Activated CD4-positive, alpha-beta T cell treated with anti-CD3 and anti-CD28 coated beads, Interleukin-2, Interleukin-4, amounts not matched to agents 100 ng/mL and 50 ng/mL, durations not matched to agents 16 hours and 8 hours (primary cell): ENCODE measurements around the gene TFAP2B.

Experiments used
- DNase-seq: peaks from one replicate; pipeline ENCODE4 v3.0.0-alpha.2; 2020; ENCODE audit warnings: low spot score

TFAP2B gene

GRCh38 chr6:50818673-50819072 lies at the start of gene TFAP2B:
TSS of gene TFAP2B (plus strand) at chr6:50818871. CDS start at chr6:50818892, 21 bp downstream.
- DNase-seq, result no peak

GRCh38 chr6:50778696-50779095 lies 40.0 kb upstream of the TFAP2B start:
- no peak for DNase-seq

GRCh38 chr6:50780382-50780781 lies 38.3 kb upstream of the TFAP2B start:
- DNase-seq, result no peak

- DNase-seq, result no peak
Observed at GRCh38 chr6:50785921-50786320, 32.8 kb upstream of the TFAP2B start.

GRCh38 chr6:50791900-50792508 lies 26.7 kb upstream of the TFAP2B start:
- DNase-seq, result peak; percentile 50

- no peak for DNase-seq
Observed at GRCh38 chr6:50792771-50793170, 25.9 kb upstream of the TFAP2B start.

GRCh38 chr6:50795574-50795973 lies 23.1 kb upstream of the TFAP2B start:
- no peak for DNase-seq

GRCh38 chr6:50804283-50804682 lies 14.4 kb upstream of the TFAP2B start:
- no peak for DNase-seq

GRCh38 chr6:50807035-50807434 lies 11.6 kb upstream of the TFAP2B start:
- DNase-seq, result no peak

- DNase-seq, result no peak
Observed at GRCh38 chr6:50815436-50816114, 3.1 kb upstream of the TFAP2B start.

- peak; percentile 73 for DNase-seq
Observed at GRCh38 chr6:50816115-50816675, 2.5 kb upstream of the TFAP2B start.

GRCh38 chr6:50816947-50817645 lies 1.6 kb upstream of the TFAP2B start:
- DNase-seq, result no peak

- DNase-seq, result no peak
Observed at GRCh38 chr6:50817646-50817950, 1.1 kb upstream of the TFAP2B start.

- no peak for DNase-seq
Observed at GRCh38 chr6:50818020-50818419, 651 bp upstream of the TFAP2B start.

GRCh38 chr6:50819466-50819903 lies 814 bp downstream of the TFAP2B start:
- DNase-seq, result no peak

- no peak for DNase-seq
Observed at GRCh38 chr6:50819904-50820868, 1.5 kb downstream of the TFAP2B start.

- DNase-seq, result no peak
Observed at GRCh38 chr6:50820869-50821264, 2.2 kb downstream of the TFAP2B start.

- no peak for DNase-seq
Observed at GRCh38 chr6:50821441-50822077, 2.9 kb downstream of the TFAP2B start.

GRCh38 chr6:50822078-50822476 lies 3.4 kb downstream of the TFAP2B start:
- DNase-seq, result no peak

GRCh38 chr6:50823094-50823920 lies 4.6 kb downstream of the TFAP2B start:
- no peak for DNase-seq

- no peak for DNase-seq
Observed at GRCh38 chr6:50824552-50824951, 5.9 kb downstream of the TFAP2B start.
